ENCODE measurements around the gene GOSR2.

- TF ChIP-seq, protein P1, sequence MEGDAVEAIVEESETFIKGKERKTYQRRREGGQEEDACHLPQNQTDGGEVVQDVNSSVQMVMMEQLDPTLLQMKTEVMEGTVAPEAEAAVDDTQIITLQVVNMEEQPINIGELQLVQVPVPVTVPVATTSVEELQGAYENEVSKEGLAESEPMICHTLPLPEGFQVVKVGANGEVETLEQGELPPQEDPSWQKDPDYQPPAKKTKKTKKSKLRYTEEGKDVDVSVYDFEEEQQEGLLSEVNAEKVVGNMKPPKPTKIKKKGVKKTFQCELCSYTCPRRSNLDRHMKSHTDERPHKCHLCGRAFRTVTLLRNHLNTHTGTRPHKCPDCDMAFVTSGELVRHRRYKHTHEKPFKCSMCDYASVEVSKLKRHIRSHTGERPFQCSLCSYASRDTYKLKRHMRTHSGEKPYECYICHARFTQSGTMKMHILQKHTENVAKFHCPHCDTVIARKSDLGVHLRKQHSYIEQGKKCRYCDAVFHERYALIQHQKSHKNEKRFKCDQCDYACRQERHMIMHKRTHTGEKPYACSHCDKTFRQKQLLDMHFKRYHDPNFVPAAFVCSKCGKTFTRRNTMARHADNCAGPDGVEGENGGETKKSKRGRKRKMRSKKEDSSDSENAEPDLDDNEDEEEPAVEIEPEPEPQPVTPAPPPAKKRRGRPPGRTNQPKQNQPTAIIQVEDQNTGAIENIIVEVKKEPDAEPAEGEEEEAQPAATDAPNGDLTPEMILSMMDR (IDR thresholded peaks at IDR 0.05; ENCODE audit: poor library complexity, severe bottlenecking), result no peak
- TF ChIP-seq POLR2AphosphoS5 (IDR thresholded peaks at IDR 0.05) (no peak), EZH2 (IDR thresholded peaks at IDR 0.05; ENCODE audit: borderline replicate concordance, insufficient read depth, low read length, poor library complexity, severe bottlenecking) (no peak), EP300 (conservative IDR thresholded peaks at IDR 0.05; ENCODE audit: poor library complexity, severe bottlenecking) (no peak)
- TF ChIP-seq, protein P2, sequence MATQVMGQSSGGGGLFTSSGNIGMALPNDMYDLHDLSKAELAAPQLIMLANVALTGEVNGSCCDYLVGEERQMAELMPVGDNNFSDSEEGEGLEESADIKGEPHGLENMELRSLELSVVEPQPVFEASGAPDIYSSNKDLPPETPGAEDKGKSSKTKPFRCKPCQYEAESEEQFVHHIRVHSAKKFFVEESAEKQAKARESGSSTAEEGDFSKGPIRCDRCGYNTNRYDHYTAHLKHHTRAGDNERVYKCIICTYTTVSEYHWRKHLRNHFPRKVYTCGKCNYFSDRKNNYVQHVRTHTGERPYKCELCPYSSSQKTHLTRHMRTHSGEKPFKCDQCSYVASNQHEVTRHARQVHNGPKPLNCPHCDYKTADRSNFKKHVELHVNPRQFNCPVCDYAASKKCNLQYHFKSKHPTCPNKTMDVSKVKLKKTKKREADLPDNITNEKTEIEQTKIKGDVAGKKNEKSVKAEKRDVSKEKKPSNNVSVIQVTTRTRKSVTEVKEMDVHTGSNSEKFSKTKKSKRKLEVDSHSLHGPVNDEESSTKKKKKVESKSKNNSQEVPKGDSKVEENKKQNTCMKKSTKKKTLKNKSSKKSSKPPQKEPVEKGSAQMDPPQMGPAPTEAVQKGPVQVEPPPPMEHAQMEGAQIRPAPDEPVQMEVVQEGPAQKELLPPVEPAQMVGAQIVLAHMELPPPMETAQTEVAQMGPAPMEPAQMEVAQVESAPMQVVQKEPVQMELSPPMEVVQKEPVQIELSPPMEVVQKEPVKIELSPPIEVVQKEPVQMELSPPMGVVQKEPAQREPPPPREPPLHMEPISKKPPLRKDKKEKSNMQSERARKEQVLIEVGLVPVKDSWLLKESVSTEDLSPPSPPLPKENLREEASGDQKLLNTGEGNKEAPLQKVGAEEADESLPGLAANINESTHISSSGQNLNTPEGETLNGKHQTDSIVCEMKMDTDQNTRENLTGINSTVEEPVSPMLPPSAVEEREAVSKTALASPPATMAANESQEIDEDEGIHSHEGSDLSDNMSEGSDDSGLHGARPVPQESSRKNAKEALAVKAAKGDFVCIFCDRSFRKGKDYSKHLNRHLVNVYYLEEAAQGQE (IDR thresholded peaks at IDR 0.05; ENCODE audit: borderline replicate concordance), result no peak
Measured at GRCh38 chr17:46894024-46894423, 28.9 kb upstream of the GOSR2 start.

Data from neural cell (in vitro differentiated cells).